GM10847 (cell line): Measurements from ENCODE around the gene SETDB2.

Experiments
- POLR2A ChIP-seq: IDR thresholded peaks from 2 replicates; pipeline ENCODE4 v1.6.1; 2011; ENCODE audit not compliant: insufficient read length; ENCODE audit errors: extremely low read depth

Gene SETDB2

DNA sequence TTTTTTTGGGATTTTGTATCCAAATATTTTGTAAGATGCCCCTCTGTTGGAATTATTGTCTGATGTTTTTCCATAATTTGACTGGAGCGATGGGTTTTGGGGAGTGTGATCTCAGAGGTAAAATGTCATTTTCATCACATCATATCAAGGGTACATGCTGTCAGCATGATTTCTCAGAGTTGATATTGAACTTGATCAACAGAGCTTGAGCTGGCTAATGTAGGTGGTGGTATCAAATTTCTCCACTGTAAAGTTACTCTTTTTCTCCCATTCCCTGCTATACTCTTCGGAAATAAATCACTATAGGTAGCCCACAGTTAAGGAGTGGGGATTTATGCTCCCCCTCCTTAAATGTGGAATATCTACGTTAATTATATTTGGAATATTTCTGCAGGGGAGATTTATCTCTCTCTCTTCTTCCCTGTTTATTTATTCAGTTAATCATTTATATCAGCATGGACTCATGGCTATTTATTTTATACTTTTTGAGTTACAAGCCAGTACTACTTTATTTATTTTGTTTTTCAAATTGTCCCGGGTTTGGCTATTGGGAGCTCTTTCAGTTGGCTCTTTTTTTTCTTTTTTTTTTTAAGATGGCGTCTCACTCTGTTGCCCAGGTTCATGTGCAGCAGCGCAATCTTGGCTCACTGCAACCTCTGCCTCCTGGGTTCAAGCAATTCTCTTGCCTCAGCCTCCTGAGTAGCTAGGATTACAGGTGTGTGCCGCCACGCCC lies 8.8 kb downstream of the SETDB2 start:
- no peak for TF ChIP-seq POLR2A

DNA sequence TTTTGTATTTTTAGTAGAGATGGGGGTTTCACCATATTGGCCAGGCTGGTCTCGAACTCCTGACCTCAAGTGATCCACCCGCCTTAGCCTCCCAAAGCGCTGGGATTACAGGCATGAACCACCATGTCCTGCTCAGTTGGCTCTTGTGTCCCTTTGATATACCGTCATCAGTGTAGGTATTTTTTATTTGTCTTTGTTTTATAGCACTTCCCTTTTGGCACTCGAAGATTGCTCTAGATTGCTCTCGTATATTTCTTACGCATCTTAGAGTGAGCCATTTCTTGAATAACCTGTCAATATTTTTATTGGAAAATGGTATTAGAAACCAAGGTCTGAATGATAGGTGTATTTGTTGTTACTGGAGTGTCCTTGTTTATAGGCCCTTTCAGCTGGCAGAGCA lies 9.4 kb downstream of the SETDB2 start:
- no peak for TF ChIP-seq POLR2A

DNA sequence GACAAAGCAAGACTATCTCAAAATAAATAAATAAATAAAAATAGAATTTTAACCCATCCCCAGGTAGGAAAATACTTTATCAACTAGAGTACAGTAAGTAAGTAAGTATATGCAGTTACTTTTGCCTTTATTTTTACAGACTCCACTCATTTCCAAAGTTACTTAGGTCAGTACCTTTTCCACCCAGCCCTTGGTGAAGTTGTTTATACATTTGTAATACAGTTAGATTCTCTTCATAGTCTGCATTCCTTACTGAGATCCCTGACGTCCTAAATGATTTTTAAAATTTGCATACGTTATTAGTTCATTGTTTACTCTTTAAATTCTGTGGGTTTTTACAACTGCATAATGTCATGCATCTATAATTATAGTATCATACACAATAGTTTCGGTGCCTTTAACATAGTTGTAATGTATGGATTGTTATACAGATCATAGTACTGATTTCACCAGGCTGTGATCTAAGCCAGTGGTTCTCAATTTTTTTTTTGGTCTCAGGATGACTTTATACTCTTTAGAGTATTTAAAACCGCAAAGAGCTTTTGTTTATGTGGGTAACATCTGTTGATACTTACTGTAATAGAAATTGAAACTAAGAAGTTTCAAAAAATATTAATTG lies 10.4 kb downstream of the SETDB2 start:
- no peak for TF ChIP-seq POLR2A

DNA sequence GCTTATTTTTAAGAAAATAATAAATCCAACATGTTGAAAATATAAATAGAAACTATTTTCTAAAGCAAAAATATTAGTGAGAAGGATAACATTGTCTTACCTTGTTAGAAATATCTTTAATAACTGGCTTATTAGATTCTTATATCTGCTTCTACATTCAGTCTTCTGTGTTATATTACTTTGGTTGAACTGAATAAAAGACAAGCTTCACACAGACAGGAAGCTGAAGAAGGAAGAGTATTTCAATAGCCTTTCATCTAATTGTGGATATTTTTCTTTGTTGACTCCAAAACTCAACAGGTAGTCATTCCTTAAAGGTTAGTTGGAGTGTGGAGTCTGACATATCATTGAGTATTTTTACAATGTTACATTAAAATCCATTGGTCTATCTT lies 10.9 kb downstream of the SETDB2 start:
- no peak for TF ChIP-seq POLR2A

DNA sequence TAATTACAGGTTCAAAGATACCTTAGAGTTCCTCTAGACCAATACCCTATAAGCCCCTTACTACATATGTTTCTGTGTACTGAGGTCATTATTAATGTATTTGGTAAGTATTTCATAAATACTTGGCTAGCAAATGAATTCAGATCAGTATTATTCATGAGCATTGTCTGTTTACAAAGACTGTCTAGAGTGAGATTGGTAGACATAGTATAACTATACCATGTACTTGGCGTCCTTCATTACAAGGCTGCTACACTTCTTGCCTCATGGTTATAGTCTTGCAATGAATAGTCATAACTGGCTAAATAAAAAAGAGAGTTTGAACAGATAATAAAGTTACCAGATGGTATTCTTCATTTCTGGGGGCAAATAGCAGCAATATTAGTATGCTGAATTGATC lies 12.1 kb downstream of the SETDB2 start:
- TF ChIP-seq POLR2A = no peak

DNA sequence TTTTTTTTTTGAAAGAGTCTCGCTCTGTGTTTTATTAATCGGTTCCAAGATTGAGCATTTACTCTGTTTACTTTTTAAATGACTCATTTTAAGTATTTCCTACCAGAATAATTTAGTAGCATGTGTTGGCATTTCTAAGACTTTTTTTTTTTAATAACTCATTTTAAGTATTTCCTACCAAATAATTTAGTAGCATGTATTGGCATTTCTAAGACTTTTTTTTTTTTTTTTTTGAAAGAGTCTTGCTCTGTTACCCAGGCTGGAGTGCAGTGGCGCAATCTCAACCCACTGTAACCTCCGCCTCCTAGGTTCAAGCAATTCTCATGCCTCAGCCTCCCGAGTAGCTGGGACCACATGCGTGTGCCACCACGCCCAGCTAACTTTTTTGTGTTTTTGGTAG lies 13.1 kb downstream of the SETDB2 start:
- TF ChIP-seq POLR2A = no peak

DNA sequence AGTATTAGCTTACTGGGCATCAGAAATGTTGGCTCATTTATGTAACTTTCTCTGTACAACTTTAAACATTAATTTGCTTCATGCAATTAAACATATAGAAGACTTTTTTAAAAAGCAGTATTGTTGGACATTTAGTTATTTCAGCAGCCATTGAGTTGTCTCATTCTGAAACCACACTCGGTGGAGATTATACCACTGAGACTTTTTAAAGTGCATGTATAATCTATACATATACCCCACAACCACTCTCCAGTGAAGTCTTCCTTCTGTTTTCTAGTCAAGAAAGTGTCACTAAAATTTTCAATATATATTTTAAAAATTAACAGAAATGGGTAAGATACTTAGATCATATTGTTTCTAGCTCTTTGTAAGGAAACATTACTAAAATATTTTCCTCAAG lies 15.5 kb downstream of the SETDB2 start:
- no peak for TF ChIP-seq POLR2A

DNA sequence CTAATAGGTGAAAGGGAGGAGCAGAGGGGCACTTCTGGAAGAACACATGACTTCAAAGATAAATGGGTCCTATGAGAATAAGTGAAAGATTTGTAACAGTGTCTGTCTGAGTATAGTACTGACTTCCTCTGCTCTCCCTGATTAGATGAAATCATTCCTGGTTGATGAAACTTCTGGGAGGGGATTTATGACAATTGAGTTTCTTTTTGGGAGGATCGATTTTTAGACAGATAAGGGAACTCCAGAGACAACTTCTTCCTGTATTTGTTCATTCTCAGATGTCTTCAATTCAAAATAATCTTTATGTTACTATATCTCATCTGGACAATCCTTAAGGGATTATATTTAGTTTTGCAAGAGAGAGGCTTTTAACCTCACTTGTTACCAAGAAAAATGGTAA lies 20.0 kb downstream of the SETDB2 start:
- TF ChIP-seq POLR2A = no peak

DNA sequence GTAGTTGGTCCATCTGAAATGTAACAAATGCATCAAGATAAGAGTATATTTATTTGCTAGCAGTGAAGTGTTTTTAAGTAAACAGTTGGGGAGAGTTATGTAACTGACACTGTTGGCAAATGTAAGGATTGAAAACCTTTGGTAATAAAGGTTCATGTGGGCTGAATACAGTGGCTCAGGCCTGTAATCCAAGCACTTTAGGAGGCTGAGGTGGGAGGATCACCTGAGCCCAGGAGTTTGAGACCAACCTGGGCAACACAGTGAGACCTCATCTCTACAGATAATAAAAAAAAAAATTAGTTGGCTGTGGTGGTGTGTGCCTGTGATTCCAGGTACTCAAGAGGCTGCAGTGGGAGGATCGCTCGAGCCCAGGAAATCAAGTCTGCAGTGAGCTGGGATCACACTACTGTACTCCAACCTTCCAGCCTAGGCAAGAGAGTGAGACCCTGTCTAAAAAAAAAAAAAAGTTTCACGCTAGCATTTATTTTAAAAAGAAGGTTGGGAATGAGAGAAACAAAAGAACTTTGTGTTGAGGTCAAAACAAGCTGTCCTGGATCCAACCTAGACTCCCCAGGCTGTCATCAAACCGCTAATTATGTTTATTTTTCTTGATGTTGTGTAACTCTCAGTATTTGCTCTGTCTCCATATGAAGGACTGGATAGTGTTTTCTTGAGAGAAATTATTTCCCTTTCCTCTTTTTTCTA lies 20.7 kb downstream of the SETDB2 start:
- TF ChIP-seq POLR2A = no peak

DNA sequence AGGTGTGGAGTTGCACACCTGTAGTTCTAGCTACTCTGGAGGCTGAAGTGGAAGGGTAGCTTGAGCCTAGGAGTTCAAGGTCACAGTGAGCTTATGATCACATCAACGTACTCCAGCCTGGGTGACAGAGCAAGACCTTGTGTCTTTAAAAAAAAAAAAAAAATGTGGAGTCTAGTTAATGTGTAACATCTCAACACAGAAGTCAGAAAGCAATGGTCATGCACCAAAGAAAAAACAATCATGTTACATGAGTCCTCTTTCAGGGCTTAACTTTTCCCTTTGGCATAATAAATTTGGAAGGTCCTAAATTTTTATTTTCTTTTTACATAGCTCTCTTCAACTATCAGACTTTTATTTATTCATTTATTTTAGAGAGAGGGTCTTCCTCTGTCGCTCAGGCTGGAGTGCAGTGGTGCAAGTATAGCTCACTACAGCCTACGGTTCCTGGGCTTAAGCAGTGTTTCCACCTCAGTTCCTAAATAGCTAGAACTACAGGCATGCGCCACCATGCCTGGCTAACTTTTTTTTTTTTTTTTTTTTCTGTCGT lies 22.3 kb downstream of the SETDB2 start:
- TF ChIP-seq POLR2A = no peak

DNA sequence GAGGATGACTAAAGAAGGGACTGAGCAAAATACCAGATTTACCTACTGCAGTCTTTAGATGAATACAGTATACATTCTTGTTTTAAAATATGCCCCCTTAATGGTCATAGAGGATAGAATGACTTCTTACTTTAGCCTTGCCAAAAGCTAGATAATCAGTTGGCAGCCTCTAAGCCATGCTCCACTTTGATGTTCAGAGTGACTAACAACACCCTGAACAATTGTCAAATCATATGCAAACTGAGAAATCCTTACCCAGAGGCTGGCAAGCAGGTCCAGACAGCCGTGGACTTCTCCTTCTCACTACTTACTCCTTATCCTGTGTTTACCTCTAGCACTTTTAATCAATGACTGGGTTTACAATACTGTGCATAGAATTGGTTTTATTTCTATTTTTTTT lies 28.1 kb downstream of the SETDB2 start:
- TF ChIP-seq POLR2A = no peak

DNA sequence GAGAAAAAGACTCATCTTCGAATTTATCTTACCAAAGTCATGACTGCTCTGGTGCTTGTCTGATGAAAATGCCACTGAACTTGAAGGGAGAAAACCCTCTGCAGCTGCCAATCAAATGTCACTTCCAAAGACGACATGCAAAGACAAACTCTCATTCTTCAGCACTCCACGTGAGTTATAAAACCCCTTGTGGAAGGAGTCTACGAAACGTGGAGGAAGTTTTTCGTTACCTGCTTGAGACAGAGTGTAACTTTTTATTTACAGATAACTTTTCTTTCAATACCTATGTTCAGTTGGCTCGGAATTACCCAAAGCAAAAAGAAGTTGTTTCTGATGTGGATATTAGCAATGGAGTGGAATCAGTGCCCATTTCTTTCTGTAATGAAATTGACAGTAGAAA lies 32.5 kb downstream of the SETDB2 start:
- TF ChIP-seq POLR2A = no peak

DNA sequence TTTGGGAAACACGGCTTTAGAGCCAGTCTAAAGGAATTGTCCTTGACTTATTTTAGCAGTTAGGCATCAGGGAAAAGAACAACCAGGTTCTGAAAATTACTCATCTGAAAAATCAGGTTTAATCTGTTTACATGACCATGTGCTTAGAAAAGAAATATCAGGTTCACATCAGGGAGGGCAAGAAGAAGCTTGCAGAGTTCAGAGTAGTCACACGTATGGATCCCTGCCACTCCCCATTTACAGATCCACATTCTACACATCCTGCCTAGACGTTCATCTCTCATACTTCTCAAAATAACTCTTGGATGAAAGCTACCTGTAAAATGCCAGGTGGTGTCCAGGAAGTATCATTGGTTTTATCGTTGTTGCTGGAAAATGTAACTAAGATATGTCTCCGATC lies 37.7 kb downstream of the SETDB2 start:
- no peak for TF ChIP-seq POLR2A

DNA sequence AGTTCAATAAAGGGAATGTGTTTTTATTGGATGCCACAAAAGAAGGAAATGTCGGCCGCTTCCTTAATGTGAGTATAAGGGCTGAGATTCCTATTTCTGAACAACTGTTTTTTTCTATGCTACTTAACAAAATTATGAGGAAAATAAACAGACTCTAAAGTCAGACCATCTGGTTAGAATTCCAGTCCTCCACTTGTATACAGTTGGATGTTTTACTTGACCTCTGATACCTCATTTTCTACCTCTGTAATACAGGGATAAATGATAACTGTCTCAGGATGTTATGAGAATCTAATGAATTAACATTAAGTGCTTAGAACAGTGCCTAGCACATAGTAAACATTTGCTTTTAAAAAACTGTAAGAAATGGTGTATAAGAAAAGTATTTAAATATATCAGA lies 44.5 kb downstream of the SETDB2 start:
- TF ChIP-seq POLR2A = no peak

DNA sequence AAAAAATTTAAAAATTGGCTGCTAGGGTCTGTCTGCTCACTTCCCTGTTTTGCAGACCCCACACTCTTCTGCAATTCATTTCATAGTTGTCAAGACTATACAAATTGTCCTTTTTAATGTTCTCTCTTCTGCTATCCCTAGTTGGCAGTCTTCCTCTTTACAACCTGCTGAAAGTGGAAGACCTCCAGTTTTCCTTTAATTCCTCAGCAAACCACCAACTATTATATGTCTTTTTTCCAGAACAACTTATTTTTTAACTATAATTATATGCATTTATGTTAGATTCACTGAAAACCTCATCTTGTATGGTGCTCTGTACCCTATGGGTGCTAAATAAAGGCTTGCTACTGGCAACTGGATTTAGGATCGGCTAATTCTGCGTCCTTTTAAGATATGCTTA lies 50.6 kb downstream of the SETDB2 start:
- TF ChIP-seq POLR2A = no peak
